DMS53 treated with DMSO at 0.1 percent for 48 hours (cell line): ENCODE results near the gene TMEM235.
"Not testable (repeated sequence)": the region's sequence is repeated elsewhere in the genome, so short reads cannot be mapped to it uniquely, and the experiment has no call there.

ENCODE experiments used
- DNase-seq: peaks from one replicate; lab custom pipeline; 2025; ENCODE audit not compliant: unreplicated experiment; lab: John Stamatoyannopoulos, UW

Gene TMEM235

DNA sequence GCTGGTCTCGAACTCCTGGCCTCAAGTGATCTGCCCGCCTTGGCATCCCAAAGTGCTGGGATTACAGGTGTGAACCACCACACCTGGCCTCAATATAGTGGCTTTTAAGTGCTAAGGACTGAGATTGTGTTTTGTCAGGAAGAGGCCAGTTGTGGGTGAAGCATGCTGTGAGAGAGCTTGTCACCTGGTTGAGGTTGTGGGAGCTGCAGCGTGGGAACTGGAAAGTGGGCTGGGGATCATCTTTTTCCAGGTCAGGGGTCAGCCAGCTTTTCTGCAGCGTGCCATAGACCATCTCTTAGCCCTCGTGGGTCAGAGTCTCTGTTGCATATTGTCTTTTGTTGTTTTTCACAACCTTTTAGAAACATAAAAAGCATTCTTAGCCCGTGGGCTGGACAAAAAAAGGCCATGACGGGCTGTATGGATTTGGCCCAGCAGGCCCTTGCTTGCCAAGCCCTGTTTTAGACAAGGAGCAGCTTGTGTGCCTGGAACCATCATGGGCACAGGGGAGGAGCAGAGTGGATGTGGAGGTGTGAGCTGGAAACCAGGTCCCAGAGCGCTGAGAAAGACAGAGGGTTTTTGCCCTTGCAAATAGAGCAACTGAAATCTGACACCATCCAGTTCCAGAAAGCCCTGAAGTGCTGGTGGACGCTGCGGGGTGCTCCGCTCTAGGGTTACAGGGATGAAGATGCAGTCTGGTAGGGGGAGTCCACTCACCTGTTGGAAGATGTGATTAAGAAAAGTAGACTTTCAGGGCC lies 11.9 kb upstream of the TMEM235 start:
- no peak for DNase-seq

- no peak for DNase-seq
These were observed 8.4 kb upstream of the TMEM235 start for GRCh38 chr17:78223061-78223460.

- no peak for DNase-seq
These were observed 7.7 kb upstream of the TMEM235 start for GRCh38 chr17:78223765-78224164.

DNA sequence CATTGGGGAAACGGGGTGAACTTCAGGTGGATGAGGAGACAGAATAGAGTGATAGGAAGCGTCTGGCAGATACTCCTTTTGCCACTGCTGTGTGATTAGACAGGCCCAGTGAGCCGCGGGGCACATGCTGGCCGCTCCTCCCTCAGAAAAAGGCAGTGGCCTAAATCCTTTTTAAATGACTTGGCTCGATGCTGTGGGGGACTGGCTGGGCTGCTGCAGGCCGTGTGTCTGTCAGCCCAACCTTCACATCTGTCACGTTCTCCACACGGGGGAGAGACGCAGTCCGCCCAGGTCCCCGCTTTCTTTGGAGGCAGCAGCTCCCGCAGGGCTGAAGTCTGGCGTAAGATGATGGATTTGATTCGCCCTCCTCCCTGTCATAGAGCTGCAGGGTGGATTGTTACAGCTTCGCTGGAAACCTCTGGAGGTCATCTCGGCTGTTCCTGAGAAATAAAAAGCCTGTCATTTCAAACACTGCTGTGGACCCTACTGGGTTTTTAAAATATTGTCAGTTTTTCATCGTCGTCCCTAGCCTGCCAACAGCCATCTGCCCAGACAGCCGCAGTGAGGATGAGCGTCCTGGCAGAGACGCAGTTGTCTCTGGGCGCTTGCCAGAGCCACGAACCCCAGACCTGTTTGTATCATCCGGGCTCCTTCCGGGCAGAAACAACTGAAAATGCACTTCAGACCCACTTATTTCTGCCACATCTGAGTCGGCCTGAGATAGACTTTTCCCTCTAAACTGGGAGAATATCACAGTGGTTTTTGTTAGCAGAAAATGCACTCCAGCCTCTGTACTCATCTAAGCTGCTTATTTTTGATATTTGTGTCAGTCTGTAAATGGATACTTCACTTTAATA lies 7.0 kb upstream of the TMEM235 start:
- no peak for DNase-seq

DNA sequence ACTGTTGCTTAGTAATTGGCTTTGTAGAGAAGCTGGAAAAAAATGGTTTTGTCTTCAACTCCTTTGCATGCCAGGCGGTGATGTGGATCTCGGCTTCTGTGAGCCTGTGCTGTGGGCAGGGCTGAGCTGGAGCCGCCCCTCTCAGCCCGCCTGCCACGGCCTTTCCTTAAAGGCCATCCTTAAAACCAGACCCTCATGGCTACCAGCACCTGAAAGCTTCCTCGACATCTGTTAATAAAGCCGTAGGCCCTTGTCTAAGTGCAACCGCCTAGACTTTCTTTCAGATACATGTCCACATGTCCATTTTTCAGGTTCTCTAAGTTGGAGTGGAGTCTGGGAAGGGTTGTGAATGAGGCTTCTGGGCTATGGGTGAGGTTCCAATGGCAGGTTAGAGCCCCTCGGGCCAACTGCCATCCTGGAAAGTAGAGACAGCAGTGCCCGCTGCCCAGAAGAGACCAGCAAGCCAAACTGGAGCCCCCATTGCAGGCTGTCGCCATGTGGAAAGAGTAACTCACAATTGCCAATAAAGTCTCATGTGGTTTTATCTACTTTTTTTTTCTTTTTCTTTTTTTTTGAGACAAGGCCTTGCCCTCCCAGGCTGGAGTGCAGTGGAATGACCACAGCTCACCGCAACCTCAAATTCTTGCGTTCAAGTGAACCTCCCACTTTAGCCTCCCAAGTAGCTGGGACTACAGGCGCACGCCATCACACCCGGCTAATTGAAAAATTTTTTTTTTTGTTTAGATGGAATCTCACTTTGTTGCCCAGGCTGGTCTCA lies 6.2 kb upstream of the TMEM235 start:
- DNase-seq: no peak

GRCh38 chr17:78226055-78226758 lies 5.2 kb upstream of the TMEM235 start:
- DNase-seq: no peak

DNA sequence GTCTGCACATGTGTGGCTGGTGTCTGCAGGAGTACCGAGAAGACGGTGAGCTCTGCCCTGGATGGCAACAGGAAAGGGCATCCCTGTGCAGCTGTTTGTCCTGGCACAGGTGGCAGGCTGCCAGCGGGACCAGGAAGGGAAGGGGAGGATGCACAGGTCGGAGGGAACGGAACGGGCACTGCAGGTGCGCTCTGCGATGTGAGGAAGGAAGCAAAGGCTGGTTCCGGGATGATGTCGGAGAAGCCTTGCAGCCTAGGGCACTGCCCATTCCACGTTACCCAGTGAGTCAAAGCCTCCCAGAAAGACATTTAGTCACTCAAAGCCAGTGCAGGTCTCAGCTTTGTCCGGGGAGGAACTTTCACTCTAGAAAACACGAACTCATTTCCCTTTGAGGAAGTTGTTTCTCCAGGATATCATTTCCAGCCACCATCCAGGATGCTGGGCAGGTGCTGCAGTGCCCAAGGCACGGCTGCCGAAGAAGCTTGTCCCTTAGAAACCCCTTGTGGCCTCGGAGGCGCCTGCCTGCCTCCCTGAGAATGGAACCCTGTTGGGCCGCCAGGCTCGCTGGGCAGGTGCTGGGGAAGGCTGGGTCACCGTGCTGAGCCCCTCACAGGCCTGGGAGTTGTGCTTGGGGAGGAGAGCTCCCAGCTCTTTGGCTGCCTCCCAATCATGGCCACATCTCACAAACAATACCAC lies 4.5 kb upstream of the TMEM235 start:
- peak; percentile 76 for DNase-seq

DNA sequence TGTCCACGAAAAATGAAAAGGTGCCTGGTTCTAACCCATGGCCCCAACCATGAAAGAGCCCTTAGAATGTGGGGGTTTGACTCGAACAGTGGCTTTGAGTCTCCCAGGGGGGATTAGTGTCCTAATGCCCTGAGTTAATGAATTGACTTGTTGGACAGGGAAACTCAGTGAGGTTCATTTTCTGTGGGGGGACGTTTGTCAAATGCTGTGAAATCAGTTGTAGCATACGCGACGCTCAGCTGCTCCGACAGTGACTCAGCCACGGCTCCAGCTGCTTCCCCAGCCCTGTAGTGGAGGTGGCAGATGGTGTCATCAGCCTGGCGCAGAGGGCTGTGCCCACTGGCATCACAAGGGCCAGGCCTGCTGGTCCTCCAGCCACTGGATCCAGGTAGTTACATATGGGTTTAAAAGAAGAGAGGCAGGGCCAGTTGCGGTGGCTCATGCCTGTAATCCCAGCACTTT lies 3.9 kb upstream of the TMEM235 start:
- DNase-seq: peak; percentile 85

- no peak for DNase-seq
These were observed 3.3 kb upstream of the TMEM235 start for GRCh38 chr17:78228176-78228575.

- DNase-seq: no peak
These were observed 1.0 kb upstream of the TMEM235 start for GRCh38 chr17:78230252-78230962.

DNA sequence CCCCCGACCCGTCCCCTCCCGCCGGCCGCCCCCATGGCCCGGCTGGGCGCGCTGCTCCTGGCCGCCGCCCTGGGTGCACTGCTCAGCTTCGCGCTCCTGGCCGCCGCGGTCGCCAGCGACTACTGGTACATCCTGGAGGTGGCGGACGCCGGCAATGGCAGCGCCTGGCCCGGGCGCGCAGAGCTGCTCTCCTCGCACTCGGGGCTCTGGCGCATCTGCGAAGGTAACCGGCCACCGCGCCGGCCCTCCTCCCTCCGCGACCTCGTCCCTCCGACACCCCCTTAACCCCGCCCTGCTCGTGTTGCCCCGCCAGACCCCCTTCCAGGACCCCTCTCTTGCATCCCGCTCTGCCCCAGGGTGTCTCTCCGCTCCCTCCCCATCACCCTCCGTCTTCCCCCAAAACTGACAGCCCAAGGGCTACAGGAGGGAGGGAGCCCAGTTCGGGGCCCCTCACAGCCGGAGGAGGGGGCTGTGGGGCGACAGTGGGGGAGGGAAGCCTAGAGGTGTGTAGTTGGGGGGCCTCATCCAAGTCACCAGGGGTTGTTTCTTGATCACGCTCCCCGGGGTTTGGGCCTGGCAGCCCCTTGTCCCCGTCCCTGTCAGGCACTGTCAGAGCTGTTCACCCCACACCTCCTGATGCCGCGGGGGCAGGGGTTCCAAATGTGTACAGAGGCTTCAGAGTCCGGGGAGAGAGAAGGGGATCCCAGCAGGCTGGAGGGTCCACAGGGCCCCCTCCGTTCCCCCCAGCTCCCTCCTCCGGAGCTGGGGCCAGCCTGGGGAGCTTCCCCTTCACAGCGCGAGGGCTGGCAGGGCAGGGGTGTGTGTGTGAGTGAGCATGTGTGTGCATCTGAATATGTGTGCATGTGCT lies 794 bp downstream of the TMEM235 start:
- DNase-seq: no peak

DNA sequence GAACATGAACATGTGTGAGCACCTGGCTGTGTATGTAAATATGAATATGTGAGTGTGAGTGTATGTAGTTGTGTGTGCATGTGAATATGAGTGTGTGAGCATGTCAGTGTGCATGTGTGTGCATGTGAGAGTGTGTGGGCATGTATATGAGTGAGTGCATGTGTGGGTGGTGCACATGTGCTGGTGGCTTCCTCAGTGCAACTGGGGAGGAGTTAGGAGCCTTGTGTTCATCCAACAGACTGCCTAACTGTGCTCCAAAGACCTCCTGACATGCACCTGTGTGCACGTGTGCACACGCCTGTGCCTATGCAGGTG lies 1.4 kb downstream of the TMEM235 start:
- DNase-seq: no peak

- no peak for DNase-seq
These were observed 2.2 kb downstream of the TMEM235 start for GRCh38 chr17:78233678-78234077.

- no peak for DNase-seq
These were observed 2.9 kb downstream of the TMEM235 start for GRCh38 chr17:78234261-78234865.

DNA sequence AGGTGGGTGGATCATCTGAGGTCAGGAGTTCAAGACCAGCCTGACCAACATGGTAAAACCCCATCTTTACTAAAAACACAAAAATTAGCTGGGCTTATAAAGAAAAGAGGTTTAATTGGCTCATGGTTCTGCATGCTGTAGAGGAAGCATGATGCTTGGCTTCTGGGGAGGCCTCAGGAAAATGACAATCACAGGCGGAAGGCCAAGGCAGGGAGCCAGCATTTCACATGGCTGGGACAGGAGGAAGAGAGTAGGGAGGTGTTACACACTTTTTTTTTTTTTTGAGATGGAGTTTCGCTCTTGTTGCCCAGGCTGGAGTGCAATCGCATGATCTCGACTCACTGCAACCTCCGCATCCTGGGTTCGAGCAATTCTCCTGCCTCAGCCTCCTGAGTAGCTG lies 3.6 kb downstream of the TMEM235 start:
- DNase-seq: not testable (repeated sequence)

GRCh38 chr17:78235885-78236284 lies 4.5 kb downstream of the TMEM235 start:
- DNase-seq: no peak

- DNase-seq: no peak
These were observed 5.1 kb downstream of the TMEM235 start for GRCh38 chr17:78236362-78237127.
